GM19395 (cell line): ENCODE data around the gene DRC7.
A peak's percentile ranks its signal among the peaks of the same experiment; 100 is the strongest.

Experiments
- ATAC-seq: cut with Tn5 transposase; IDR thresholded peaks from one replicate; pipeline ENCODE4 v1.9.1; 2021; ENCODE audit warnings: mild to moderate bottlenecking, moderate library complexity; ENCODE audit not compliant: unreplicated experiment

Gene DRC7

GRCh38 chr16:57675741-57676551, 18.7 kb upstream of the DRC7 start:
- no peak for ATAC-seq

- no peak for ATAC-seq
Observed at GRCh38 chr16:57676553-57677085, 18.0 kb upstream of the DRC7 start.

- ATAC-seq, result no peak
Observed at GRCh38 chr16:57677622-57678369, 16.8 kb upstream of the DRC7 start.

GRCh38 chr16:57679016-57679415, 15.6 kb upstream of the DRC7 start:
- no peak for ATAC-seq

- ATAC-seq, result no peak
Observed at GRCh38 chr16:57679767-57680482, 14.7 kb upstream of the DRC7 start.

- no peak for ATAC-seq
Observed at GRCh38 chr16:57680842-57681375, 13.7 kb upstream of the DRC7 start.

- no peak for ATAC-seq
Observed at GRCh38 chr16:57681950-57682728, 12.5 kb upstream of the DRC7 start.

GRCh38 chr16:57682809-57683635, 11.6 kb upstream of the DRC7 start:
- ATAC-seq, result no peak

- ATAC-seq, result no peak
Observed at GRCh38 chr16:57683636-57684545, 10.7 kb upstream of the DRC7 start.

- ATAC-seq, result no peak
Observed at GRCh38 chr16:57684626-57685358, 9.8 kb upstream of the DRC7 start.

- ATAC-seq, result no peak
Observed at GRCh38 chr16:57685633-57686032, 9.0 kb upstream of the DRC7 start.

- ATAC-seq, result no peak
Observed at GRCh38 chr16:57686577-57686976, 8.0 kb upstream of the DRC7 start.

- ATAC-seq, result no peak
Observed at GRCh38 chr16:57687363-57687929, 7.2 kb upstream of the DRC7 start.

- no peak for ATAC-seq
Observed at GRCh38 chr16:57688487-57688986, 6.1 kb upstream of the DRC7 start.

- no peak for ATAC-seq
Observed at GRCh38 chr16:57688987-57689761, 5.4 kb upstream of the DRC7 start.

GRCh38 chr16:57689762-57690558, 4.6 kb upstream of the DRC7 start:
- peak; percentile 82 for ATAC-seq
